K562 (cell line): ENCODE data around the gene CCNDBP1. TPM values are rescaled to one million over a fixed set of nuclear protein-coding genes. Genes with fewer than 3 reads are reported as not detected.

Source experiments
- ATAC-seq: fragments of 200-7000 bp; cut with Tn5 transposase; 3 replicates; pipeline ENCODE4 v1.9.1; 2020; ENCODE audit warnings: moderate library complexity
- BruUV-seq: library from RNA; stranded (reverse); fragments of 400-500 nt; replicated peaks from 2 replicates; lab custom pipeline; 2021; lab: Mats Ljungman, UMichigan
- CTCF ChIA-PET: fragments of 300-600 bp; formaldehyde crosslinking; extraction: SDS; loops from one replicate; lab custom pipeline; 2021; ENCODE audit warnings: low intra/inter-chr PET ratio; lab: Yijun Ruan, JAX
- POLR2A ChIA-PET: fragments of 300-600, 350-650 bp; sonication (Branson Sonifier 250); formaldehyde crosslinking; extraction: SDS; loops from one replicate; lab custom pipeline; 2021; ENCODE audit warnings: antibody characterized with exemption, inconsistent platforms; lab: Yijun Ruan, JAX
- DNase-seq, 4 experiments: peaks; one replicate each; pipeline versions ENCODE4 v3.0.0 to v3.0.0-alpha.2; 2011 to 2018; ENCODE audit warnings: low spot score in 3 of 4, mixed read lengths in 3 of 4; ENCODE audit errors: extremely low read depth in 1 of 4
- FAIRE-seq: peaks from 2 replicates; lab custom pipeline; 2011; peaks lifted over from hg19 to GRCh38; lab: Jason Lieb, UNC
- H2AFZ ChIP-seq: 2 replicates; pipeline ENCODE4 v1.6.0; 2011; ENCODE audit warnings: low read depth, low read length, control low read depth, inconsistent platforms
- H3K27ac ChIP-seq: fragments of 200-600 bp; 3 replicates; pipeline ENCODE4 v1.8.0; 2011; ENCODE audit warnings: low read depth, mild to moderate bottlenecking, control low read depth, inconsistent platforms, low read length, moderate library complexity, mixed read lengths; ENCODE audit errors: extremely low read depth
- H3K27me3 ChIP-seq, 2 experiments: fragments of 300-600 bp in 1 of 2; 2 replicates in 1 of 2; 3 replicates in 1 of 2; pipeline versions ENCODE4 v1.6.0 to v1.8.0; 2011; ENCODE audit warnings: inconsistent platforms in 2 of 2, low read length in 2 of 2, mild to moderate bottlenecking in 1 of 2, mixed read lengths in 1 of 2, moderate library complexity in 1 of 2; ENCODE audit not compliant: control insufficient read depth in 2 of 2, insufficient read depth in 2 of 2
- H3K36me3 ChIP-seq: fragments of 300-600 bp; 3 replicates; pipeline ENCODE4 v1.8.0; 2011; ENCODE audit warnings: mild to moderate bottlenecking, low read length, inconsistent platforms; ENCODE audit not compliant: control insufficient read depth, insufficient read depth
- H3K4me1 ChIP-seq, 2 experiments: fragments of 200-600 bp in 1 of 2; replicated peaks in 1 of 2; 2 replicates in 1 of 2; 3 replicates in 1 of 2; pipeline versions ENCODE4 v1.5.1 to v1.8.0; 2011; ENCODE audit warnings: inconsistent platforms in 2 of 2, low read length in 2 of 2, mild to moderate bottlenecking in 1 of 2, mixed read lengths in 1 of 2, moderate library complexity in 1 of 2; ENCODE audit not compliant: control insufficient read depth in 2 of 2, insufficient read depth in 2 of 2
- H3K4me2 ChIP-seq: 2 replicates; pipeline ENCODE4 v1.6.1; 2011; ENCODE audit warnings: low read length, control low read depth, inconsistent platforms, mixed read lengths; ENCODE audit not compliant: insufficient read depth
- H3K4me3 ChIP-seq: fragments of 200-600 bp; sonication (generic), shearing (Covaris generic); 2 replicates; pipeline ENCODE4 v1.5.1; 2016; ENCODE audit warnings: control low read depth, inconsistent platforms
- H3K79me2 ChIP-seq: fragments of 200-600 bp; 3 replicates; pipeline ENCODE4 v1.8.0; 2011; ENCODE audit warnings: low read length, inconsistent platforms; ENCODE audit not compliant: control insufficient read depth, insufficient read depth
- H3K9ac ChIP-seq, 2 experiments: 2 replicates each; pipeline versions ENCODE4 v1.6.0 to v1.6.1; 2011; ENCODE audit warnings: low read depth in 2 of 2, low read length in 2 of 2, control low read depth in 1 of 2, inconsistent platforms in 1 of 2, mild to moderate bottlenecking in 1 of 2, mixed read lengths in 1 of 2; ENCODE audit not compliant: insufficient read depth in 1 of 2
- H3K9me1 ChIP-seq: one replicate; pipeline ENCODE4 v1.6.0; 2011; ENCODE audit warnings: inconsistent platforms, mild to moderate bottlenecking, low read length, moderate library complexity; ENCODE audit not compliant: control insufficient read depth, insufficient read depth
- H3K9me3 ChIP-seq: replicated peaks from 2 replicates; pipeline ENCODE4 v1.5.1; 2011; ENCODE audit warnings: low read depth, low read length, inconsistent platforms; ENCODE audit not compliant: control insufficient read depth, insufficient read depth
- H4K20me1 ChIP-seq: replicated peaks from 2 replicates; pipeline ENCODE4 v1.6.1; 2011; ENCODE audit warnings: low read length, inconsistent platforms, mixed read lengths; ENCODE audit not compliant: control insufficient read depth, insufficient read depth
- IRF1 ChIP-seq: sonication (generic); formaldehyde crosslinking; IDR thresholded peaks from 2 replicates; pipeline ENCODE4 v1.8.0; 2022; ENCODE audit warnings: missing genetic modification reagents, mild to moderate bottlenecking, borderline replicate concordance
- KLF13 ChIP-seq: fragments of 450-650 bp; IDR thresholded peaks from 2 replicates; pipeline ENCODE4 v1.6.1; 2016; ENCODE audit warnings: missing genetic modification characterization, low read depth, mild to moderate bottlenecking, missing compliant biosample characterization, moderate library complexity, borderline replicate concordance
- MEIS2 ChIP-seq: fragments of 450-650 bp; IDR thresholded peaks from 2 replicates; pipeline ENCODE4 v1.6.1; 2014; ENCODE audit warnings: mild to moderate bottlenecking; ENCODE audit not compliant: partially characterized antibody
- SMC3 ChIP-seq: conservative IDR thresholded peaks from 2 replicates; pipeline ENCODE4 v1.6.1; 2011; ENCODE audit warnings: low read depth, low read length, improper control_type of control experiment; ENCODE audit not compliant: insufficient read depth
- SPI1 ChIP-seq: IDR thresholded peaks from 2 replicates; pipeline ENCODE4 v1.6.1; 2011; ENCODE audit warnings: low read depth, low read length, control low read depth, borderline replicate concordance
- TRIM25 ChIP-seq: fragments of 450-650 bp; IDR thresholded peaks from 2 replicates; pipeline ENCODE4 v1.7.0; 2016; ENCODE audit warnings: borderline replicate concordance
- WGBS: fragments of 100-300 bp; shearing (Covaris generic); methylation state at CpG from one replicate; pipeline ENCODE4 v1.1.6; 2016; ENCODE audit warnings: low coverage, mixed read lengths; ENCODE audit not compliant: insufficient coverage; ENCODE audit errors: missing lambda C conversion rate; 5-methylcytosine and 5-hydroxymethylcytosine counted together
- in situ Hi-C: fragments of 300-500 bp; cut with MboI; formaldehyde crosslinking; loops from 4 replicates; pipeline ENCODE4 v1.15.0; 2018; ENCODE audit warnings: inconsistent platforms, mixed read lengths
- intact Hi-C: fragments of 100-400 bp; cut with micrococcal nuclease; formaldehyde crosslinking; loops from 2 replicates; pipeline ENCODE4 v1.14.2; 2022
- polyA plus RNA-seq, 8 experiments: library from polyadenylated mRNA; depleted of rRNA in 4 of 8; stranded (reverse) in 5 of 8; unstranded in 3 of 8; fragments of >200 nt; fragmentation: Nextera tagmentation in 2 of 8; fragmentation: Illumina TruSeq in 1 of 8; extraction: Ambion mirVana in 2 of 8; extraction: Trizol in 1 of 8; gene quantifications; 2 replicates each; pipeline versions ENCODE4 v1.2.1 to v1.2.3, GENCODE V29; 2011 to 2014; ENCODE audit warnings: inconsistent platforms in 1 of 8, missing spikeins in 1 of 8
- total RNA-seq, 7 experiments: library from RNA; depleted of rRNA in 6 of 7; stranded (reverse); fragments of >200 nt in 6 of 7; fragmentation: Illumina TruSeq in 2 of 7; extraction: Trizol in 2 of 7; gene quantifications; 2 replicates each; pipeline versions ENCODE4 v1.2.1 to v1.2.3, GENCODE V29; 2011 to 2021; ENCODE audit warnings: low replicate concordance in 1 of 7

The CCNDBP1 gene
- total and polyA plus RNA-seq, 9 of the 15 experiments (the other 6 are each of a cell fraction or from before 2014, with no cell fraction given), result 37.0 to 111 (median 55.5) TPM

GRCh38 chr15:43244092-43244491 lies 58.9 kb downstream of the CCNDBP1 start:
- WGBS, result 8% methylated on average over 4 of the region's 4 CpGs
- Histone ChIP-seq H3K9ac (no peak overlapping the region), H2AFZ (no peak overlapping the region), H3K4me3 (no peak overlapping the region), H3K27ac (no peak overlapping the region), H3K4me2 (no peak overlapping the region), H3K36me3 (no peaks in the 10 kb centered on the region), H3K27me3 (no peaks in the 10 kb centered on the region), H3K9me3 (no peaks in the 10 kb centered on the region), H3K79me2 (no peaks in the 10 kb centered on the region), H3K4me1 (peaks cover under 1 to 11% of the 10 kb centered on the region in 2 experiments), H4K20me1 (no peaks in the 10 kb centered on the region), H3K9me1 (no peaks in the 10 kb centered on the region)
- BruUV-seq, result no TSS peak
- ATAC-seq (no peak), DNase-seq (no peak), FAIRE-seq (no peak)
- in situ Hi-C loops, result no loop called here
- intact Hi-C loops, result no loop called here
- ChIA-PET CTCF (no interaction called here), POLR2A (interaction anchor here (1.1 kb wide), 1 partner anchor 18 kb away, joined by 4 read pairs; no protein-coding TSS in a partner anchor)
- TF ChIP-seq MEIS2 (peak; percentile 10), SPI1 (no peak), IRF1 (no peak), TRIM25 (no peak), KLF13 (tag) (no peak), SMC3 (no peak)
